Stimulated activated CD4-positive, alpha-beta T cell treated with anti-CD3 and anti-CD28 coated beads, Interleukin-12 subunit alpha, Interleukin-12 subunit beta, amount 100 ng/mL, for 4 hours (primary cell): ENCODE data around the gene PRR4.

Source experiments
- DNase-seq: peaks from one replicate; pipeline ENCODE4 v3.0.0-alpha.2; 2020

Gene PRR4

GRCh38 chr12:10849425-10849878 lies at the start of gene PRR4:
PRR4 (minus strand) TSS chr12:10849475; CDS start chr12:10849437, 38 bp downstream.
- DNase-seq = no peak

- no peak for DNase-seq
Observed at GRCh38 chr12:10896854-10897253, 47.6 kb upstream of the PRR4 start.

- no peak for DNase-seq
Observed at GRCh38 chr12:10891937-10892336, 42.7 kb upstream of the PRR4 start.

GRCh38 chr12:10889226-10889625 lies 40.0 kb upstream of the PRR4 start:
- no peak for DNase-seq

GRCh38 chr12:10884086-10884725 lies 34.9 kb upstream of the PRR4 start, which contains the start of gene PRH1:
PRH1 (minus strand) TSS chr12:10884255; CDS start chr12:10884217, 38 bp downstream.
- DNase-seq = no peak

GRCh38 chr12:10873378-10873777 lies 24.1 kb upstream of the PRR4 start:
- DNase-seq = no peak

DNA sequence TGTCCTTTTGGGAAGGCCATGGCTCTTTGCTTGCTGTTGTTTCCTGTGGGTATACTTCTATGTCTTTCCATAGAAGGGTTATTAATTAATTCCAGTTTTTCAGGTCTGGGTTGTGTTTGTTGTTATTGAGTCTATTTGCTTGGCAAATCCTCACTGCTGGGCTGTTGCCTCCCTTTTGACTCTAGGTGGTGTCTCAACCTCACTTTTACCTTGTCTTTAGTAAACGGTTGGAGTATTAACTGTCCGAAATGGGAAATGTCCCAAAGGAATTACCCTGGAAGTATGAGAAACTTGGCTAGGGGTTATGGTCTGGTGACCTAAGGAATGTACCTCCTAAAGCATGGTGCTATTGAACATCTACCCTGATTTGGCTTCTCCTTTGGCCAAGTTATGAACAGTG lies 18.1 kb upstream of the PRR4 start:
- no peak for DNase-seq

DNA sequence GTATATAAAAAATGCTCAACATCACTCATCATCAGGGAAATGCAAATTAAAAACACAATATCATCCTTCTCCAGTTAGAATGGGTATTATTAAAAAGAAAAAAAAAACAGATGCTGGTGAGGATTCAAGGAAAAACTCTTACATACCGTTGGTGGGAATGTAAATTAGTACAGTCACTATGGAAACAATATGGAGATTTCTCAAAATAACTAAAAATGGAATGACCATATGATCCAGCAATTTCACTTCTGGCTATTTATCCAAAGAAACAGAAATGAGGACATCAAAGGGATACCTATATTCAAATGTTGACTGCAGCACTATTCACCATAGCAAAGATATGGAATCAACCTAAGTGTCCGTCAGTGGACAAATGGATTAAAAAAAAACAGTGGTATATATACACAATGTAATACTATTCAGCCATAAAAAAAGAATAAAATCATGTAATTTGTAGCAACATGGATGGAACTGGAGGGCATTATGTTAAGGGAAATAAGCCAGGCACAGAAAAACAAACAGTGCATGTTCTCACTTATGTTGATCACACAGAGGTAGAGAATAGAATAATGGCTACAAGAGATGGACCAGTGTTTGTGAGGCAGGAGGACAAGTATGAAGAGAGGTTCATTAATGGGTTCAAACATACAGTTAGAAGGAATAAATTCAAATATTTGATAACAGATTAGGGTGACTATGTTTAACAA lies 14.4 kb upstream of the PRR4 start:
- DNase-seq = no peak

DNA sequence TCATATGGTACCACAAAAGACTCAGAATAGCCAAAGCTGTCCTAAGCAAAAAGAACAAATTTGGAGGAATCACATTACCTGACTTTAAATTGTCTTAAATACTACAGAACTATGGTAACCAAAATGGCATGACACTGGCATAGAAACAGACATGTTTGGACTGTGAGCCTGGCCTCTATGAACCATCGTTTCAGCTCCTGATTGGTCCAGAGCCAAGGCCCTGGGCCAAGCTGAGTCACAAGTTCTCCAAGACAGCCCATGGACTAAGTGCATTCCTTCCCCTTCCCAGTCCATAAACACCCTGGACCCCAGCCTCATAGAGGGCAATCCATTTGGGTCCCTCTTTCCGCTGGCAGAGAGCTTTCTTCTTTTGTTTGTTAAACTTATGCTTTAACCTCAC lies 12.1 kb upstream of the PRR4 start:
- no peak for DNase-seq

DNA sequence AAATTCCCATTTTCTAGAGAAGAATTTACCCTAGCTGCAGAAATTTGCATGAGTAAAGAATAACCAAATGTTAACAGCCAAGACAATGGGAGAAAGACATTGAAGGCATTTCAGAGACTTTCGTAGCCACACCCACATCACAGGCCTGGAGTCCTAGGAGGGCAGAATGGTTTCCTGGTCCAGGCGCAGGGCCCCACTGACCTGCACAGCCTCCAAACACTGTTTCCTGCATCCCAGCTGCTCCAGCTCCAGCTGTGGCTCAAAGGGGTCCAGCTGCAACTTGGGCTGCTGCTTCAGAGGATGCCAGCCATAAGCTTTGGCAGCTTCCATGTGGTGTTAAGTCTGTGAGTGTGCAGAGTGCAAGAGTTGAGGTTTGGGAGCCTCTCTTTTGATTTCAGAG lies 6.5 kb upstream of the PRR4 start:
- no peak for DNase-seq

DNA sequence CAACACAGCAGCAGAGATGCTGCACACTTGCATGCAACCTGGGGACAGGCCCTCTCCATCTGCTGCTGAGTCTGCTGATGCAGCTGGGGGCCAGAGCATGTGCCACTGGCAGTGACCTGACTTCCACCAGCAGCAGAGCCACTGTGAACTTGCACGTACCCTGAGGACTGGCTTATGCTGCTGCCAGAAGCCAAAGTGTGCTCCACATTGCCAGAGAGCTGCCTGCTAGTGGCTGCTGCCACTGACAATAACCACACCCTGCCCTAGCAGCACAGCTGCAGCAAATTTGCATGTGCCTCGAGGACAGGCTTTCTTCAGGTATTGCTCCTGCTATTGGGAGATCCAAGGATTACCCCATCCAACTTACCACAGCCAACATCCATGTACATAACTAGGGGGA lies 4.5 kb upstream of the PRR4 start:
- DNase-seq = no peak

DNA sequence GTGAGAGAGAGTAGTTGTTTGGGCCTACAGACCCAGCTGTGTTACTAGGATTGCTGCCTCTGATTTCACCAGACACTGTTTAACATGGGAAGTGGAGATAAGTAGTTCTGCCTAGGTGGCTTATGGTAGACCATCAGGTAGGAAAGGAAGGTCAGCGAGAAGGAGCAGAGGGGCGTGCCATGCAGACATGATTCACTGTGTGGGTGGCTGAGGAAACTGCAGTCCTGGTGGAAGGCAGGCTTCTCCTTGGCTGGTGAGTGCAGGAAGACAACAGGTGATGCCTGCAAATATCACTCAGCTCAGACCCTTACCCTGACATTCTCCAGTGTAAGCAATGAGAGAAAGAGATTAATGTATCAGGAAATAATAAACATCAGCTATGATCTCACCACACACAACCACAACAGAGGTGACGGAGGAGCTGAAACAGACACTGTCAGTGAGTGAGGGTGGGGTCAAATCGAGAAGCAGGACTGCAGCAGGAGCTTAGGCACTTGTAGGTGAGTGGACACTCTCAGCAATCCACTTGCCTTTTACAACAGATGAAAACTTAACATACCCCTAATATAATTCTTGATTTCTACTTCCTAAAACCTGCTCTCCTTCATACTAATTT lies 2.1 kb upstream of the PRR4 start:
- no peak for DNase-seq

DNA sequence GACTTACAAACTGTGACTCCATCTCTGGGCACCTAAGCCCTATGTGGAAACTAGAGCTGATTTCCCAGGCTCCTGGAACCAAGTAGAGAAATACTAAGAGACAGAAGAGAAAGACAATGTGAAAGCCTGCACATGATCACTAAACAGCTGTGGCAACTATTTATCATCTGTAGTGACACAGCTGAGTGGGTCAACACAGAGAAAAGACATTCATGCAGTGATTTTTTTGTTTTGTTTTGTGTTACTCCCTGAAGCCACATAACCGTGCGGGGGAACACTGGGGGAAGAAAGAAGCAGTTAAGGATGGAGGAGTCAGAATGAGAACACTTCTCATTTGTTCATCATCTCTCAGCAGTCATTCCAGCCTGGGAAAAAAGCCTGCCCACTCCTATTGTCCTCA lies 1.5 kb downstream of the PRR4 start:
- no peak for DNase-seq

DNA sequence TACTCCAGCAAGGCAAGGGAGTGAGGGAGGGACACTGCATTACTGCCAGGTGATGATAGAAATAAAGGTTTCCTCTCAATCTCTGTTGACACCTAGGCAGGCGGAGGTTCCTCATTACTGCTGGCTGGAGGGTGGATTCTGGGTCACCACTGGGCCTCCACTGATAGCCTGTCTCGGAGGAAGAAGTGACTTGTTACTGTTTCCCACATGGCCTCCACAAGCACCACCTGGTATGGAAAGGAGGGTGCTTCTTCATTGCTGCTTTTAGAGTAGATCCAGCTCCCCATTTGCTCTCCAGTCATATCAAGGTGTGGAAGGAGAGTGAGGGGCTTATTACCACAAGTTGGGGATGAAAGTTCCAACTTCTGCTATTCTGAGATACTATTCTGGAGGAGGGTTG lies 6.4 kb downstream of the PRR4 start:
- no peak for DNase-seq

DNA sequence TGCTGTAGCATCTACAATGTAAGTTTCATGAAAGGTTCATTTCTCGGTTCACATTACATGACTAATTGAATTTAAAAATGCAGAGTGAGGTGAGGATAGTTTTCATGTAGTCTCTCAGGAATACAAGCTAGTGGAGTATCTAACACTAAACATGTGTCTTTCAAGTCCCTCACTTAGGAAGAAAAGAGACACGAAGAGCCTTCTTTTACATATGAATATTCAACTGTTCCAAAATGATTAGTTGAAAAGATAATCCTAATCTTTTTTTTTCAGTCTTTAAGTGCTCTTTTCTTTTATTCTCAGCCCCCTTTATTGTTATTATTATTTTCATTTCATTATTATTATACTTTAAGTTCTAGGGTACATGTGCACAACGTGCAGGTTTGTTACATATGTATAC lies 10.8 kb downstream of the PRR4 start:
- DNase-seq = no peak

DNA sequence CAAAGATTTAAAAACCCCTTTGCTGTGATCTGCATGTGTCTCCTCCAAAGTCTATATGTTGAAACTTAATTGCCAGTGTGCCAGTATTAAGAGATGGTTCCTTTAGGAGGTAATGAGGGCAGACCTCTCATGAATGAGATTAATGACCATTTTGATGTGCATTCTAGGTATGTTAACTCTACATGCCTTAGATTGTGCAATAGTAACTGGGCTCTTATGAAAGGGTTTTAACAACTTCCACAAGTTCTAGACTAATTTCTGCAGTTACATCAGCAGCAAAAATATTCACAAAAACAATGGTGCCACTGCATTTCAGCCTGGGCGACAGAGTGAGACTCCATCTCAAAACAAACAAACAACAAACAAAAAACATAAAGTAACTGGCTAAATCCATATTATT lies 19.3 kb downstream of the PRR4 start:
- DNase-seq = no peak

DNA sequence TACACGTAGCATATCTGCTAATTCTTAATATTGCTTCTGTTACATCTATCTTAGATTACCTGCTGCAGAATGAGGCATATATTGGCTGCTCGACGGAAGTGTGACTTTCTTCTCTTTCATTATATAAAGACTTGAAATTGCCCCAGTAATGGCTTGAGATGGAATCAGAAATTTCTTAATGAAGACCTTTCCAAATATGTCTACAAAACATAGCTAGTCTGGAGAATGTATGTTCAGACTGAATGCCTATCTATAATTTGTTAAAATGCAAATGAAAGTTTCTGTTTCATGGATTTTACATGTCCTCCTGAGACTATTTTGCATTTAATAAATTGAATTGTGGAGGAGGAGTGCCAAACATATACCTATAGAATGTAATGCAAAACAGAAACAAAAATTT lies 23.0 kb downstream of the PRR4 start, which contains the start of gene TAS2R10:
TSS of gene TAS2R10 (minus strand) at position 101 of the 400 bp plus-strand sequence. CDS start at position 12, 89 bp downstream.
- no peak for DNase-seq

GRCh38 chr12:10824957-10825356 lies 24.3 kb downstream of the PRR4 start:
- DNase-seq = no peak

GRCh38 chr12:10811883-10812536 lies 37.3 kb downstream of the PRR4 start:
- no peak for DNase-seq

DNA sequence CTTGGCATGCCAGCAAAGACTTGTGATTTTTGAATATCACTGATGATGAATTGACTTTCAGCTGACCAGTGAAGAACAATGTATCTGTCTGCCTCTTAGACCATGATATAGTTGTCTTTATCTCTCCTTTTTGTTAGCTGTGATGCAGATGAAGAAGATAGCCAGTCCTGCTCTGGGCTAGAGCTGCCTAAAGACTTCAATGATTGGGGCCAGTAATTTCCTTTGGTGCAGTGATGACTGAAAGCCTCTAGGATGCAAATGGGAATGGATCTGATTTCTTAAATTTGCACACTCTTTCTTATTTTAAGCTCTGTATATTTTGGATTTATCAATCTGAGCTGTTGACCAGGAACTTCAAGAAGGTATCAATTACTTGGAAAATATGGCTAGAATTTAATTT lies 39.2 kb downstream of the PRR4 start, which contains the start of gene TAS2R9:
TSS of gene TAS2R9 (minus strand) at position 101 of the 400 bp plus-strand sequence. CDS start at position 8, 93 bp downstream.
- no peak for DNase-seq

GRCh38 chr12:10807186-10807585 lies 42.1 kb downstream of the PRR4 start, which contains the start of gene TAS2R8:
TAS2R8 (minus strand) TSS chr12:10807286; CDS start chr12:10806980, 306 bp downstream.
- DNase-seq = no peak

DNA sequence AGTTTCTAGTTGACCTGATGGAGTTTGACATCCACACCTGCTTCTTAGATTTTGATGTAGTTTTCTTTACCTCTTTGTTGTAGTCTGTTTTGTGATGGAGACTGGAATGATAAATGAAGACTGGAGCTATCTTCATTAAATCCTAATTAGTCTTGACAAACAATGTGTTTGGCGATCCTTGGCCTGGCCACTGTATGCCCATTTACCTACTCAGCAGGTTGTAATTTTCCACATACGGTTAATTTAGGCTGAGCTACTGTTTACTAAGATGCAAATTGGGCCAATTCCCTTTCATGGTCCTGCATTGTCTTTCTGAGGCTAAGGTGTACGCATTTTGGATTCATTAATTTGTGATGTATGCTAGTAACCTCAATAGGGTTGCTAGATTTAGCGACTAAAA lies 46.7 kb downstream of the PRR4 start, which contains the start of gene TAS2R7:
TSS of gene TAS2R7 (minus strand) at position 41 of the 400 bp plus-strand sequence. CDS start 57 bp downstream, outside the sequence.
- no peak for DNase-seq

DNA sequence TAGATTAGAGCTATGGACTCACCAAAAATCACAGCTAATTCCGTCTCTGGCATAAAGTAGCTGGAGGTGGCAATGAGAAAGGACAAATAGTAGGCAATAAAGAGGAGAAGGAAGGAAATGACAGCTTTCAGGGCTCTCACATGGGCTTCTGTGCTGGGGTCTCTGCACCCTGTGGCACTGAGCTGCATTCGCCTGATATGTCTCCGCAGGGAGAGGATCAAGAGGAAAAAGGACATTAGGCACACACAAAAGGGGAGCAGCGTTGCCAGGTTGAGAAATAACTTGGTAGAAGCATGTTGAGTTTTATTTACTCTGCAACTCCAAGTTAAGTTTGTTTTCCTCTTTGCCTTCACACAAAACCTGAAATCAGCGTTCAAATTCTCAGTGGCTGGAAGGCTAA lies 47.5 kb downstream of the PRR4 start:
- no peak for DNase-seq
